Type B pancreatic cell (in vitro differentiated cells): ENCODE data around the gene CUL4B. TPM values are rescaled to one million over a fixed set of nuclear protein-coding genes. Genes with fewer than 3 reads are reported as not detected.
A peak's percentile ranks its signal among the peaks of the same experiment; 100 is the strongest.
"Not testable (repeated sequence)": the region's sequence is repeated elsewhere in the genome, so short reads cannot be mapped to it uniquely, and the experiment has no call there.

Source experiments
- DNase-seq: peaks from one replicate; pipeline ENCODE4 v3.0.0; 2021; ENCODE audit warnings: mixed read lengths; ENCODE audit not compliant: unreplicated experiment; ENCODE audit errors: extremely low spot score
- H3K27ac Mint-ChIP-seq: 2 replicates; pipeline ENCODE4 v1.8.0; 2021; ENCODE audit warnings: mild to moderate bottlenecking, mixed read lengths
- H3K27me3 Mint-ChIP-seq: 2 replicates; pipeline ENCODE4 v1.8.0; 2021; ENCODE audit warnings: mixed read lengths
- H3K36me3 Mint-ChIP-seq: 2 replicates; pipeline ENCODE4 v1.8.0; 2021; ENCODE audit warnings: mixed read lengths
- H3K4me1 Mint-ChIP-seq: one replicate; pipeline ENCODE4 v1.8.0; 2021; ENCODE audit warnings: mixed read lengths; ENCODE audit not compliant: unreplicated experiment
- H3K4me3 Mint-ChIP-seq: 2 replicates; pipeline ENCODE4 v1.8.0; 2021; ENCODE audit warnings: mild to moderate bottlenecking, mixed read lengths
- H3K9me3 Mint-ChIP-seq: 2 replicates; pipeline ENCODE4 v1.8.0; 2021; ENCODE audit warnings: mixed read lengths
- total RNA-seq: library from RNA; stranded (reverse); gene quantifications from 2 replicates; pipeline ENCODE4 v1.2.1, GENCODE V29; 2021; ENCODE audit warnings: low replicate concordance
- TF ChIP-seq, protein P1 (sequence below): fragments of 200-600 bp; sonication (generic); conservative IDR thresholded peaks from 2 replicates; pipeline ENCODE4 v1.5.0; 2021; ENCODE audit warnings: antibody characterized with exemption, mild to moderate bottlenecking

Gene CUL4B
- total RNA-seq, 1 donor from 2014 or later: 51.8 TPM

DNA sequence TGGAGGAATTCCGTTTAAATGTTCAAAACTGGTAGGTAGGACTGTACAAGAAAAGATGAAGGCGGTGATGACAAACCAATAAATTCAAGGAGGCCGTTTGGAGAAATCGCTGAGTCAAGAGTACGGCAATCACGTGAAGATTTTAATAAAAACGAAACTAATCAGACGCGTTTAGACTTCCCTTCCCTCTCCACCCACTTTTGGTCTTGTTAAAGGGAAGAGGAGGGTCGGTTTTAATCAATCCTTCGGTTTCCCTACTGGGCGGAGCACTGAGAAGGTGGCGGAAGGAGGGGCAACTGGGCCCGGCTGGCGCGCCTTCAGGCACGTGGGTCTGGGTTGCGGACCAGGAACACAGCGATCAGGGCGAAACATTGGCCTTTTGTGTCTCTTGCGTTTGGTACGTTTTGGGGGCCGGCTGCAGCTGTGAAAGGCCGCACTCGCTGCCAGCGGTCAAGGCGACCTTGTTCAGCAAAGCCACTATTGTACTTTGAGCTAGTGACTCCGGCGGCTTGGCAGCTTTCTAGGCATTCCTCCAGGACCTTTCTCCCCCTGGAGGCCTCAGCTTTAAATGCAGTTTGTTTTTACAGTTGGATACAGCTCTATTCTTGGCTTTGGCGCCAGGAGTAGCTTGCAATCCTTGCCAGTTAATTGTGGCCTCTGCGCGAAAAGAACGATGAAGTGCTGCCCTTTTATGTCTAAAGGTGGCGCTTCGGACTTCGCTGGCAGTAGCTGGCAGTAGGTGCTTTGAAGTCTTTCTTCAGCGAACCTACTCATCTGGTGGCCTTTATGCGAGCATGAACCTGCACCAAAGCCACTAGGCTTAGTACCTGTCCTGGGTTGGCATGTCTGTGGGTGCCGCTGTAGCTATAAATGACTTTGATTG lies 74.9 kb downstream of the CUL4B start:
- peak overlapping the region; percentile 89 for H3K4me3 Mint-ChIP-seq
- peak; percentile 72 for DNase-seq
- TF ChIP-seq, protein P1, sequence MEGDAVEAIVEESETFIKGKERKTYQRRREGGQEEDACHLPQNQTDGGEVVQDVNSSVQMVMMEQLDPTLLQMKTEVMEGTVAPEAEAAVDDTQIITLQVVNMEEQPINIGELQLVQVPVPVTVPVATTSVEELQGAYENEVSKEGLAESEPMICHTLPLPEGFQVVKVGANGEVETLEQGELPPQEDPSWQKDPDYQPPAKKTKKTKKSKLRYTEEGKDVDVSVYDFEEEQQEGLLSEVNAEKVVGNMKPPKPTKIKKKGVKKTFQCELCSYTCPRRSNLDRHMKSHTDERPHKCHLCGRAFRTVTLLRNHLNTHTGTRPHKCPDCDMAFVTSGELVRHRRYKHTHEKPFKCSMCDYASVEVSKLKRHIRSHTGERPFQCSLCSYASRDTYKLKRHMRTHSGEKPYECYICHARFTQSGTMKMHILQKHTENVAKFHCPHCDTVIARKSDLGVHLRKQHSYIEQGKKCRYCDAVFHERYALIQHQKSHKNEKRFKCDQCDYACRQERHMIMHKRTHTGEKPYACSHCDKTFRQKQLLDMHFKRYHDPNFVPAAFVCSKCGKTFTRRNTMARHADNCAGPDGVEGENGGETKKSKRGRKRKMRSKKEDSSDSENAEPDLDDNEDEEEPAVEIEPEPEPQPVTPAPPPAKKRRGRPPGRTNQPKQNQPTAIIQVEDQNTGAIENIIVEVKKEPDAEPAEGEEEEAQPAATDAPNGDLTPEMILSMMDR: peak; percentile 68

DNA sequence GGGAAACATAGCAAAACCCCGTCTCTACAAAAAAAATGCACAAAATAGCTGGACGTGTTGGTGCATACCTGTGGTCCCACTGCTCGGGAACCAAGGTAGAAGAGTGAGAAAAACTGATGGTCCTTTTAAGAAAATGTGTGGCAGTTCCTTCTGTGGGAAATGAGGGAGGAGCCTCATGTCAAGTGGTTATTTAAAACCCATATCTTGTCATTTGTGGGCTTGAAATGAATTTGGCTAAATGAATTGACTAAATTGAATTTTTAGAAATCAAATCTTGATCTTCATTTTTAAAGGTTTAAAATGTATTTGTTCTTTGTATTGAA lies 75.5 kb downstream of the CUL4B start:
- Mint-ChIP-seq H3K27ac (peak overlapping the region; percentile 96), H3K9me3 (no peaks in the 10 kb centered on the region), H3K4me3 (peak overlapping the region; percentile 89), H3K27me3 (no peaks in the 10 kb centered on the region), H3K4me1 (peaks cover 3% of the 10 kb centered on the region), H3K36me3 (peaks cover 5% of the 10 kb centered on the region)
- no peak for DNase-seq
- TF ChIP-seq, protein P1: no peak

More for the DNA sequence above, 74.9 kb downstream of the CUL4B start:
- peaks cover 5% of the 10 kb centered on the region for H3K36me3 Mint-ChIP-seq
- H3K4me1 Mint-ChIP-seq: peaks cover 3% of the 10 kb centered on the region
- no peaks in the 10 kb centered on the region for H3K9me3 Mint-ChIP-seq
- peak overlapping the region; percentile 96 for H3K27ac Mint-ChIP-seq
- no peaks in the 10 kb centered on the region for H3K27me3 Mint-ChIP-seq

DNA sequence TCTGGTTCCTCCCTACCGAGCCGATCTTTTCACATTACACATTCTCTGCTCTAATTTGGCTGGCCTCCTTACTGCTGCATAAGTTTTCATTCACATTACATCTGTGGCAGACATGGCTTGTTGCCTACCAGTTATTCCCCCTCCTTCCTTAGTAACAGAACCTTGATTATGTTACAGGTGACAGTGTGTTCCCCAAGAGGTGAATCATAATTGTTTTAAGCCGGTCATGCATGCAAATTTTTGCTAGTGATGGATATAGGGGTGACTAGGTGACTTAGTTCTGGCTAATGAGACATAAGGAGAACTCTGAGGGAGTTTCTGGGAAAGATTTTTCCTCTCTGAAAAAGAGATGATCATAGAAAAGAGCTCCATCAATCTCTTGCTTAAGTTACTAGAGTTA lies 83.3 kb downstream of the CUL4B start:
- Mint-ChIP-seq H3K36me3 (no peaks in the 10 kb centered on the region), H3K9me3 (no peaks in the 10 kb centered on the region), H3K27ac (no peak overlapping the region), H3K27me3 (no peaks in the 10 kb centered on the region), H3K4me1 (no peaks in the 10 kb centered on the region), H3K4me3 (no peak overlapping the region)
- DNase-seq: no peak
- TF ChIP-seq, protein P1: no peak

DNA sequence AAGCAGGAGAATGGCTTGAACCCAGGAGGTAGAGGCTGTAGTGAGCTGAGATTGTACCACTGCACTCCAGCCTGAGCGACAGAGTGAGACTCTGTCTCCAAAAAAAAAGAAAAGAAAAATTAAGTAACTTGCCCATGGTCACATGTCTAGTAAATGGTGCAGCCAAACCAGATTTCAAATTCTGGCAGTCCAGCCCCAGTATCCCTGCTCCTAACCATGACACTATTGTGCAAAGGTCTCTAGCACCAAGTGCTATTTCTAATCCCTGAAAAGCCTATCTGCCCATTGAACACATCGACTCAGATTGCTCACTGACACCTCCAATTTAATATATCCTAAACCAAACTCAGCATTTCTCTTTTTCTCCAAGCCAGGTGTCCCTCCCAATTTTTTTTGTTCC lies 84.0 kb downstream of the CUL4B start:
- Mint-ChIP-seq H3K27me3 (no peaks in the 10 kb centered on the region), H3K4me1 (no peaks in the 10 kb centered on the region), H3K9me3 (no peaks in the 10 kb centered on the region), H3K27ac (no peak overlapping the region), H3K4me3 (no peak overlapping the region), H3K36me3 (no peaks in the 10 kb centered on the region)
- TF ChIP-seq, protein P1: no peak
- no peak for DNase-seq

DNA sequence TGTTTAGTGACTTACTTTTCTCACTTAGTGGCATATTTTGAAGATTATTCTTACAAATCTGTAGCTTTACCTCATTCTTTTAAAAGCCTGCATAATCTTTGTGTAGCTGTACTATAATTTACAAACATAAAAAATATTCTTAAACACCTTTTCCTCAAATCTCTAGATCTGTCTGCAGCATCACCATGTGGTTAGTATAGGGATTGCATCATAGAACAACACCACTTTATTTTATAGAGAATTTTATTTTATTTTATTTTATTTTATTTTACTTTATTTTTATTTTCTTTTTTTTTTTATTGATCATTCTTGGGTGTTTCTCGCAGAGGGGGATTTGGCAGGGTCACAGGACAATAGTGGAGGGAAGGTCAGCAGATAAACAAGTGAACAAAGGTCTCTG lies 85.3 kb downstream of the CUL4B start:
- not testable (repeated sequence) for DNase-seq, H3K27me3 Mint-ChIP-seq, H3K9me3 Mint-ChIP-seq, H3K4me3 Mint-ChIP-seq, H3K4me1 Mint-ChIP-seq, H3K27ac Mint-ChIP-seq, H3K36me3 Mint-ChIP-seq
- TF ChIP-seq, protein P1: peak; percentile 77

Other genes with a start within 250 kb of the CUL4B start
- 0.38 and 2.4 TPM in 2 replicates for gene TMEM255A, start 249.5 kb downstream of the CUL4B start, total RNA-seq
- gene ATP1B4, start 198.9 kb downstream of the CUL4B start, total RNA-seq: not detected in 2 replicates
- gene LAMP2, start 91.7 kb downstream of the CUL4B start, total RNA-seq: 82.9 and 120 TPM in 2 replicates
- gene MCTS1, start 43.1 kb upstream of the CUL4B start, total RNA-seq: 43.7 and 46.1 TPM in 2 replicates
- 18.0 and 30.1 TPM in 2 replicates for gene C1GALT1C1, start 69.1 kb upstream of the CUL4B start, total RNA-seq